Measurements from ENCODE around the gene SUCO.

- TF ChIP-seq CTCF (IDR thresholded peaks at IDR 0.05 in 4 of 5, conservative IDR thresholded peaks at IDR 0.05 in 1 of 5): no peak
- no peak for TF ChIP-seq POLR2A (IDR thresholded peaks at IDR 0.05)
Observed at GRCh38 chr1:172498857-172499256, 34.1 kb upstream of the SUCO start.

All from gastrocnemius medialis (tissue), 4 donors.